HUES64 (cell line): ENCODE measurements around the gene CLUH.

Source experiments
- H3K27ac ChIP-seq: 2 replicates; pipeline ENCODE4 v1.7.0; 2013; ENCODE audit warnings: low read depth, low read length, inconsistent platforms
- H3K27me3 ChIP-seq: 2 replicates; pipeline ENCODE4 v1.6.1; 2013; ENCODE audit warnings: mild to moderate bottlenecking, low read length; ENCODE audit not compliant: insufficient read depth
- H3K36me3 ChIP-seq: 2 replicates; pipeline ENCODE4 v1.6.1; 2013; ENCODE audit warnings: mild to moderate bottlenecking, low read length; ENCODE audit not compliant: insufficient read depth
- H3K4me1 ChIP-seq: 2 replicates; pipeline ENCODE4 v1.6.1; 2013; ENCODE audit warnings: mild to moderate bottlenecking, low read length, moderate library complexity; ENCODE audit not compliant: insufficient read depth
- H3K4me3 ChIP-seq: 2 replicates; pipeline ENCODE4 v1.5.1; 2013; ENCODE audit warnings: mild to moderate bottlenecking, low read length, moderate library complexity
- H3K9ac ChIP-seq: 2 replicates; pipeline ENCODE4 v1.6.1; 2013; ENCODE audit warnings: mild to moderate bottlenecking, low read depth, low read length
- H3K9me3 ChIP-seq: 2 replicates; pipeline ENCODE4 v1.6.1; 2013; ENCODE audit warnings: low read depth, low read length; ENCODE audit not compliant: insufficient read depth
- WGBS: fragments of 150-250, 120-280 bp; methylation state at CpG from one replicate; pipeline ENCODE4 v1.1.7; 2013; ENCODE audit warnings: missing lambda C conversion rate; 5-methylcytosine and 5-hydroxymethylcytosine counted together

CLUH gene

GRCh38 chr17:2644971-2645370 is 66.6 kb downstream of the CLUH start:
- Histone ChIP-seq H3K27me3 (no peaks in the 10 kb centered on the region), H3K36me3 (peaks cover 43% of the 10 kb centered on the region), H3K9ac (no peak overlapping the region), H3K27ac (no peak overlapping the region), H3K9me3 (no peaks in the 10 kb centered on the region), H3K4me3 (no peak overlapping the region), H3K4me1 (no peaks in the 10 kb centered on the region)
- WGBS: 86% methylated on average over 6 of the region's 6 CpGs
